HG03095 (cell line): ENCODE measurements around the gene IFNA1.
"Not testable (repeated sequence)": the region's sequence is repeated elsewhere in the genome, so short reads cannot be mapped to it uniquely, and the experiment has no call there.

Experiments
- ATAC-seq: cut with Tn5 transposase; IDR thresholded peaks from one replicate; pipeline ENCODE4 v1.9.1; 2021; ENCODE audit warnings: moderate library complexity; ENCODE audit not compliant: unreplicated experiment

IFNA1 gene

DNA sequence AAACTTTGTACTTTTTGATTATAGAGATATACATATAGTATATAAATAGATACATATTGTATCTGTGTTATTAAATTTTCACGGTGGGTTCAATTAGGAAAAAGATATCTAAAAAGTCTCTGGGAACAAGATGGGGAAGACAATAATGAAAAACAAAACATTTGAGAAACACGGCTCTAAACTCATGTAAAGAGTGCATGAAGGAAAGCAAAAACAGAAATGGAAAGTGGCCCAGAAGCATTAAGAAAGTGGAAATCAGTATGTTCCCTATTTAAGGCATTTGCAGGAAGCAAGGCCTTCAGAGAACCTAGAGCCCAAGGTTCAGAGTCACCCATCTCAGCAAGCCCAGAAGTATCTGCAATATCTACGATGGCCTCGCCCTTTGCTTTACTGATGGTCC lies at the start of gene IFNA1:
Gene IFNA1, plus strand, starts transcription at position 301 of the 400 bp plus-strand sequence. Its CDS starts 69 bp downstream, at position 370.
- no peak for ATAC-seq

DNA sequence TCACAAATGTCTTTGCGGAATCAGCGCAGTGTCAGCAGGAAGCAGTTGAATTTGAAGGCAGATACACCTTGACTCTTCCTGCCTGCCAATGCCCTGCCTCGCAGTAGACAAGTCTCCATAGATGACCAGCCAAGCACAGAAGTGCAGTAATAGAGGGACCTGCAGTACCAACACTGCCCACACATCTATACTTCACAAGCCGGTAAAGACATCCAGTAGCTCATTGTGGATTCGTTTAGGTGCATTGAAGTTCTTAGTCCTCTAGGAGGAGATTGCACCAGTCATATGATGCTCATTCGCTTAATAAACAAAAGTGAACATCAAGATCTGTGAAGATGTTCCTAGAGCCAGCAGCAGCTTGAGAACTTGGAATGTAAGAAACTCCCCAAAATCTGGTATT lies 48.0 kb upstream of the IFNA1 start:
- peak; percentile 74 for ATAC-seq

DNA sequence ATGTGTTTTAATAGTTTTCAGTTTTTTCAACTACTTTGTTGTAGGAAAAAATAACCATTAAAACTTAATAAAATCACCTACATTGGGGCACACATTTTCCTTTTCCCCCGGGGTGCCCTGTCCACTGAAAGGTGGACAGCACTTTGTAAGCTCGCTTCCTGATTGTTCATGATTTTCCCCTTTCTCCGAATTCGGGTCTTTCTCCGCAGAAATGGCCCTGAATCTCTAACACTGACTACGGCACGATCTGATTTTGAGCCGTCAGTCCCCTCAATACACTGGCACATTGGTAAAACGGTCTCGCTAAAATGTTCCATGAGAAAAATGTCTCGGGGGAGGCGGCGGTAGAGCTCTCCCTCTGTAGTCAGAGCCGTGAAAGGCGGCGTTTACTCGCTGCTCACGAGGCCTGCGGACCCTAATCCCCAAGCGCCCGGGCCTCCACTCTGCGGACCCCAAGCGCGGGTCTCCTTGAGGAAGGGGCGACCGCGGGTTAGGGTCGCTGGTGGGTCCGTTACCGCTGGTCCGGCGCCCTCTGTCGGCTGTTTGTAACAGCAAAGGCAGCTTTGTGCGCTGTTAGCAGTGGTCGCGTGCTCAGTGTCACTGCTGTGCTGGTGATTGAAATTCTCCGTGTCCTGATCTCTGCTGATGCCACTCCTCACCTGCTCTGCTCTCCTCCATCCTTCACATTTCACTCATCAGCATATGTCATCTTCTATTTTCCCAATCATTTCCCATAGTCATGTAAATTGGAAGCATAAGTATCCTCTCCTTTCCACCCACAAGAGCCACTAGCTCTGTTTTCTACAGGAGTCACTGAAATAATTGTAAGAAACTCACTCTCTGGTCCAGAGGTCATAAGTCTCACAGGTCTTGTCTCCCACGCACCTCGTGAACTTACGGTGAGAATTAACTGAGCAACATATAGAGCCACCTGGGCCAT lies 44.2 kb upstream of the IFNA1 start:
- ATAC-seq, result peak; percentile 56

DNA sequence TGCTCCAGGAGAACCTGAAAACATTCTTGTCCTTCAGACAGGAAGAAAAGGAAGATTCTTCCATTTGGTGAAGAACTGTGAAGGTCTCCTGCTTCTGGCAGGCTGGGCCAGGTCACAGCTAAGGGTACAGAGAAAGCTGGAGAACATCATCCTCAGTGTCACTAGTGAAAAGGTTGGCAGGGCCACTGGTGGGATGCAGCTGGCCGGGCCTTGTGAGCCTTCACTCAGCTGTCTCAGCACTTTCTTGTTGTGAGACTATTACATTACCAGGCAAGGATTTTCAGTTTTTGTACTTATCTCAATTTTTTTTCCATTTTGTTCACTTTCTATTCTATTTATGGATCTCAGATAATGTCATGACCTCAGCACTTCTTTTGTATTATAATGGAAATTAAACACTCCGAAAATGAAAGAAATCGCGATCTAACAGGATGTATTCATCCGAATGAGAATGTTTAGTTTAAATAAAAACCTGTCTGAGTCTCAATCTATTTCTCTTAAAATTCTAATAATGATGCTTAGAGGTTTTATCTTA lies 41.2 kb upstream of the IFNA1 start:
- ATAC-seq, result no peak

DNA sequence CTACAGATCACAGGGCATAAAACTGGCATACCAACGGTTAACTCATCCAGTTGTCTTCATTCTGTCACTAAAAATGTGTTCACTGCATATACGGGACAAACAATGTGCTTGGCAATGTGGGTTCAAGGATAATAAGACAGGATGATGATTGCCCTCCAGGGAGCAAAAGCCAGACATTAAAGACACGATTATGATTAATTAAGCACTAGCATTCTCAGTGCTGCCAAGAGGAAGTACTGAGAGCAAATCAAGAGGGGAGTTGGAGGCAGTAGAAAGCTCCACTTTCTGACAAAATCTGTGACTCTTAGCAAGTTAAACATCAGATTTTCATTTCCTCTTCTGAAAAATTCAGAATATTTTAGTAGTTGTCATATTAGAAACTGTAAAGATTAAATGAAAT lies 40.3 kb upstream of the IFNA1 start:
- ATAC-seq, result no peak

DNA sequence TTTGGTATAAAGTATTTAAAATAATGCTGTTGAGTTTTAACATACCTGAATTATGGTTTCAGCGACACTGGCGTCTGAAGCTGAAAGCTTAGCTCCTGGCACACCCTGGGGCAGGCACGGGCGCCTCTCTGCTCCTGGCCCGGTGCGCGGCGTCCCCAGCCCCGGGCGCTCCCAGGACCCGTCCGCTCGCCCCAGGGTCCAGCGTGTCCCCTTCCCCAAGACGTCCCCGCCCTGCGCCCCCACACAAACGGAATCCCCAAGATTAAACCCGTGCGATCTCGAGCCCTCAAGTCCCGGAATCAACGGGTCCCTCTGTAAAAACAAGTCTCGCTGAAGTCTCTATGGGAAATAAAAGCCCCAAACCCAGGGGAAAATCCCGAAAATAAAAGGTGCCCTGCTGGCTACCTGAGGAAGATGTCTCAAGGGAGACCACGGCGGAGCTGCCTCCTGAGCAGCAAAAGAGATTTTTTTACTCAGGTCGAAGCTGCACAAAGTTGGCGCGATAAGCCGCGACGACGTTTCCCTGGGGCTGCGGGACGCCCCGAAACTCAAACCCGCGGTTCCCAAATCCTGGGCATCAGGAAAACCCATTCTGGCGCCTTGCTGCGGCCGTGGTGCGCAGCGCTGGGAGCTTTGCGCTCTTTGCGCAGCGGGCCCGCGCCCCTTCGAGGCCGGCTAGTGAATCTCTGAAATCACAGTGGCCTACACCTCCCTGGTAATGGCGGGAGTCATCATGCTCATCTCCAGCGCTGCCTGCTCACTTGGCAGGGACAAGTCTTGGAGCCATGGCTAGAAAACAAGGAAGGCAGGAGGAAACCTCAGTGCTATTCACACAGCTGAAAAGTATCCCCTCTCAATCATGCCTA lies 37.6 kb upstream of the IFNA1 start:
- no peak for ATAC-seq

DNA sequence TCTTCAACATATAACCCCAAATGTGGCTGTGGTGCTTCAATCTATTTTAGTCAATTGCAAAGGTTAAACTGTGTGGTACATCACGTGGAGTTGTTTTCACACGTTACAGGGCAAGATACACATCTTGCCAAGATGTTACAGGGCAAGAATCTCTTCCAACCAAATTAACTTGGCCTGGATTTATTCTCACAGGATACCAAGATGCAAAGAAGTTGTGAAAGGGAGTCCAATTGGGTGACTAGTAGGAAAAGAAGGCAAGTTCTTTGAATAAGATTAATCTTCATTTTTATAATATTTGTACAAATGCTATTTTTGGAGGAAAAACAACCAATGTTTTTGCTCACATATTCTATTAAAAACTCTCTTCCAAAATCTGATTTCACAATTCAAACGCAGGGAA lies 36.1 kb upstream of the IFNA1 start:
- no peak for ATAC-seq

DNA sequence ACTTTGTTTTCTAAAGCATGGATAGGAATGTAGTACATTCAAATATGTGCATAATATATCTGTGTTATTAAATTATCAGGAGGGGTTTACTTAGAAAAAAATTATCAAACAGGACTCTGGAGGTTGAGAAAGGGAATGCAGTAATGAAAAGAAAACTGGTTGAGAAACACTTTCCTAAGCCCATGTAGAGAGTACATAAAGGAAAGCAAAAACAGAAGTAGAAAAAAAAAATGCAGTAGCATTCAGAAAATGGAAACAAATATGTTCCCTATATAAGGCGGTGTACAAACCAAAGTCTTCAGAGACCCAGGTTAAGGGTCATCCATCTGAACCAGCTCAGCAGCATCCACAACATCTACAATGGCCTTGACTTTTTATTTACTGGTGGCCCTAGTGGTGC lies 31.4 kb upstream of the IFNA1 start, which contains the start of gene IFNA8:
Gene IFNA8, plus strand, starts transcription at position 301 of the 400 bp plus-strand sequence. Its CDS starts 60 bp downstream, at position 361.
- no peak for ATAC-seq

DNA sequence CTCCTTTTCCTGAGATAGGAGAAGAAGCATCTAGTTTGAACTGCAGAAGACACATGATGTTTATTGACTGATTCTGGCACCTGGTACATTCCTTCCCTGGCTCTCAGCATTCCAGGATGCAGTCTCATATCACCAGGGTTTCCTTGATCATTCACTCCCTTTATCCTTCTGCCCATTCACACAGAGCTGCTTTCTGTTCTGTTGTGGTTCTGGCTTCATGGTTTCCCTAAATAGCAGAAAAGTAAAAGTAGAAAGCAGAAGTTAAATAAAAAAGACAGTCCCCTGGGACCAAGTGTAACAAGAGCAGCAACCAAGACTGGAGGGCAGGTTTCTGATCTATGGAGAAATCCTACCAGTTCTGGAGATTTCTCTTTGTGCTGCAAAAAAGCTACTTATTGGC lies 28.1 kb upstream of the IFNA1 start:
- no peak for ATAC-seq

DNA sequence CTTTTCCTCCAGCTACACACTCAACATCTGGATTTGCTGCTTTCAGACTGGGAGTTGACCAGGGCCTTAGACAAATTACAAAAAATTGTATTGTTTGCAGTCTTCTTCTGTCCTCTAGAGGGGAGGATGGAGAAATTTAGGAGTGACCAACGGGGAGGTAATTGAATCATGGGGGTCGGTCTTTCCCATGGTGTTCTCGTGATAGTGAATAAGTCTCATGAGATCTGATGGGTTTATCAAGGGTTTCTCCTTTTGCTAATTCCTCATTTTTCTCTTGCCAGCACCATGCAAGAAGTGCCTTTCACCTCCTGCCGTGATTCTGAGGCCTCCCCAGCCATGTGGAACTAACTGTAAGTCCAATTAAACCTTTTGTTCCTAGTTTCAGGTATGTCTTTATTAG lies 27.1 kb upstream of the IFNA1 start:
- ATAC-seq, result no peak

DNA sequence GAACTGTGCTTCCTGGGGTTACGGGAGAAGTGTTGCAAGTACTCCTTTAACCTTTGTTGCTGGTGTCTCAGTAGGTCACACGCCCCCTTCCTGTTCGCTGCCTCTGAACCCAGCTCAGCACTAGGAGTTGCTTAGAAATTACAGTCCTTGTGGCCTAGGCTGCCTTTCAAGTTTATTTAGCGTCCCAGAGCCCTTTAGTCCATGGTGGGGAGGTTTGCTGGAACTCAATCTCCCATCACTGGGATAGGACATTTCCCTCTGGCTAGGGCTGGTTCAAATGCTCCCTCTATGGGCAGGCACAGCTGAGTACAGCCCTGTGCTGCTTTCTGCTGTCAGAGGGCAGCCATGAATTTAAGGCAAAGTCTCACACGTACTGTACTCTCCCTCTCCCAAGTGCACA lies 26.6 kb upstream of the IFNA1 start:
- ATAC-seq, result no peak

DNA sequence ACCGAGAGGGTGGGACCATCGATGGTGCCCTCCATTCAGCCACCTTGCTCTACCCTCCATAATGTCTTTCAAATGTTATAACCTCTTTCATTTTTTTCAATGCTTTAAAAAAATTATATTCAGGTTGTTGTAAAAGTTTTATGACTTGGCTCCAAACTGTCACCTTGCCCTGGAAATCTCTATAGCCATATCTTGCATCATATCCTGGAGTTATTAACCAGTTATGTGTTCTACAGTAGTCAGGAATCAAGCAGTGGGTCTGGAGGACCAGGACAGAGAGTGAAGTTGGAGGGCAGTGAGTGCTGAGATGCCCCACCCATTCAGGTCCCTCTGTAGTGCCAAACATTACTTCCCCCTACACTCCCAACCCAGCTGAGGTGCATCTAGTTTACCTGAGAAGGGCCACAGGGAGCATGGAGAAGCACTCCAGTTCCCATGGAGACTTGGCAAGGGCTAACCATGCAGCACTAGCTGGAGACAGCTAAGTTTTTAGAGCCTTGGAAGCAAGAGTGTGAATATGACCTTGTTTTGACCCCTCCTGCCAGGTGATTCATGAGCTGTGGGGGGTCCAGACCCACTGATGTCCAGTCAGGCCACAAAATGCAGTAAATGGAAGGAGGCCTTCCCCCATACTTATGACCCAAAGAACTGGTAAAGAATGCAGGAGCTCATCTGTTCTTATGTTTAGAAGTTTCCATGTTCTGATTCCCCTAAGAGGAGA lies 25.9 kb upstream of the IFNA1 start:
- ATAC-seq, result no peak

DNA sequence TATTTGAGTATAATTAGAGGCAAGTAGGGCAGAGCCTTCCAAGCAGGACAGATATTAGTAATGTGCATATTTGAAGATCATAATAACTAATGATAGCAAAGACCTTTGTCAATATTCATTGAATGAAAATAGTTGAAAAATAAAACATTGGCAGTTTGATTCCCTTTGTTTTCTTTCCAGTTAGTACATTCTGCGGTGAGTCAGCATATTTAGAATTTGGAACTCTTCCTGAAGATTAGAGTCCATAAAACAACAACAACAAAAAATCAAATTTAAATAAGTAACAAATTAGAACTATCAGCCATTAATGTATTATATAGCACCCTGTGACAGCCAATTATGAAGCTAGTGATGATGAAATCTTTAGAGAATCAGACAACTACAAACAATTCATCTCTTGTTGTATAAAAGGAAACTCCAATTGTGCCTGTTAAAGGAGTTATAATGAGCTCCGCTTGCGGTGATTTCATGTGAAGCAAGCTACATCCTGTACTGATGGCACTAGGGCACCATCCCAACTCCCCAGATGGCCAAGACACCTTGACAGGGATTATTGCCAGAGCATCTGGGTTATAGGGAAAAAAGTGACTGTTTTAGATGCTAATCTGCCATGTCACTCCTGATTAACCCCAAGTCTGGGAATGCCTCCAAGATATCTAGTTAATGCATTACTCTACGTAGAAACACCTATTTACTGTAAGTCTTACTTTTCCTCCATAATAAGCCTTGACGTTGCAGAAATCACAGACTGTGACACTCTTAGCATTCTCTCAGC lies 24.6 kb upstream of the IFNA1 start:
- ATAC-seq, result no peak

DNA sequence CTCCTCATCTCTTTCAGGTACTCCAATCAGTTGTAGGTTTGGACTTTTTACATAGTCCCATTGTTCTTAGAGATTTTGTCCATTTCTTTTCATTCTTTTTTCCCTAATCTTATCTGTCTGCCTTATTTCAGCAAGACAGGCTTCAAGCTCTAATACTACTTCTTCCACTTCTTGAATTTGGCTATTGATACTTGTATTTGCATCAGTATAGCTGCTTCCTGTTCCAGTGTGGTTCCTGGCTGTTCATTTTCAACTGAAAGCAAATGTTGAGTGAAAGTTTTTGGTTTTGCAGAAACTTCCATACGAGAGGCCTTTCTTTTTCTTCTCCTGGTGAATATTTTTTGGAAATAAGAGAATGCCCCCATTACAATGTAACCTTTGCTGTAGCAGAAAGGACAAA lies 12.0 kb upstream of the IFNA1 start:
- ATAC-seq, result no peak

DNA sequence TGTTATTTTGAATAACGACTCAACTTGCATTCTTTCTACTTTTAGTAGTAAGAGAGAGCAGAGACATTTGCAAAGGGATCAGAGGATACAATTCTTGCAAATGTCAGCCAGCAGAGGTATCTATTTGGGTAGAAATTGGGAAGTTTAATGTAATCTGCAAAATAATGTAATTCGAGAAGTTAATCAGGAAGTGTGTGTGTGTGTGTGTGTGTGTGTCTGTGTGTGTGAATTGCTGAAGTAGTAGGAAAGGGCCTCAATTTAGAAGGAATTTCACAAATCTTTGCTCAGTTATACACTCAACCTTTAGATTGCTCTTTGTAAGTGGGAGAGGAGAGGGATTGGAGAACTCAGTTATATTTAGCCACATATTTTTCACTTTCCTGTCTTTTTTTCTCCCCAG lies 11.0 kb upstream of the IFNA1 start:
- no peak for ATAC-seq

DNA sequence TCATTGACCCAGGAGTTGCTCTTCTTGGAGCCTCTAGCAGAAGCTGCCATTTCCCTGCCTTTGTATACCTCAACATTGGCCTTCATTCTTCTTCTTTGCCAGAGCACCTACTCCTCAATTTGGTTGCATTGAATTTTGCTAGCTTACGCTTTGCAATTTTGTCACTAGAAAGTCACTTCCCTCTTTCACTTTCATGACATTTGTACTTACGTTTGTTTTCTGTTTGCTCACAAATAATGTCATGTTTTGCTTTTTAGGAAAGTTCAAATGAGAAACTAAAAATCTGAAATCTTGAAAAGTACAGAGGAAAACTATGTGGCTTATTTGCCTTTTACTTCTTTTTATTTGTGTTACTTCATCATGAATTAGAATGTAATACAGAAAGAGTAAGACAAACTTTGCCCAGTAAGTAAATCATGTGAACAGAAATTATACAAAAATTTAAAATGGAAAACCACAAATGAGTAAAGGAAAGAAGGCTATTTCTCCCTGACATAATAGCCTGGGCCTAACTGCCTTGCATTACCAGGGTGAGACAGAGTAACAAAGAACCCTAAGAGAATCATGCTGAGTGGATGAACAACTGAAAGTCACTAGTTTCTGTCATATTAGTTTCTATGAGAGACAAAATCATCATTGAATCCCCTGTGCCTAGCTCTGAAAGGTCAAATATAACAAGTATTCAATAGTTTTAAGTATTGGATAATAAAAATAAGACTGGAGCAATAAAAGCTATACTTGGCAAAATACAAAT lies 7.4 kb upstream of the IFNA1 start:
- peak; percentile 60 for ATAC-seq

DNA sequence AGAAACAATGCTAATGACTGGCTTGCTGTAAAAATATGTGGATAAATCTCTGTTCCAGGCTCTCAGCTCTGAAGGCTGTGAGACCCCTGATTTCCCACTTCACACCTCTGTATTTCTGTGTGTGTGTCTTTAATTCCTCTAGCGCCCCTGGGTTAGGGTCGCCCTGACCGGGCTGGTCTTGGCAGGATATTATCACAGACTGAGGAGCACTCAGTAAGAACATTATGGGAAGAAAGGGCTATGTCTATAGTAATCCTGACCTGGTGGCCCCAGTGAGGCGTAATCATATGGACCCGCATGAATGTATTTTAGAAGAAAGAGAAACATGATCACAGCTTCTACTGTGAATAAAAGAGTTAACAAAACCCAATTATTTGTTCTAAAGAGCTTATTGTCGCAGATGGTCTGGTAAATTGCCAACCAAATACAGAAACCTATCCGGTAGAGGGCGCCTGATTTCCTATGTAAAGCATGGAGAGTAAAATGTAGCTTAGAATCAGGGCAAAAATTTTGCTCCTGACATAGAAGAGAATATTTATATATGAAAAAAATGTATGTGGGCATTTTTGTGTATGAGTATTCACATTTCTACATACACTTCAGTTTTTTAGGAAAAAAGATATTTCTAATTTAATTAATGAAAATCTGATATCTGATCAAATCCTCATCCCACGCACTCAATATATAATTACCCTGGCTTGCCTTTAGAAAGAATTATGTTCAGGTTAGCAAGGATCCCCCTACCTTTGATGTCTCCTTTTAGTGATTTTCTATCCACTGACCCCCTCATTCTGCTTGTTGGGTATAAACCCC lies 5.8 kb upstream of the IFNA1 start:
- ATAC-seq, result no peak

DNA sequence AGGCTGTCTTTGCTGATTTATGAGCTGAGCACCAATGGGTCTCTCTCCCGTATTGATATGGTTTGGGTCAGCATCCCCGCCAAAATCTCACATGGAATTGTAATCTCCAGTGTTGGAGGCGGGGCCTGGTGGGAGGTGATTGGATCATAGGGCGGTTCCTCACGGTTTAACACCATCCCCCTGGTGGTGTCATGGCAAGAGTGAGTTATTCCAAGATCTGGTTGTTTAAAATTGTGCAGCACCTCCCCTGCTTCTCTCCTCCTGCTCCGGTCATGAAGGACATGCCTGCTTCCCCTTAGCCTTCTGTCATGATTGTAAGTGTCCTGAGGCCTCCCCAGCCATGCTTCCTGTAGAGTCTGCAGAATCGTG lies 5.2 kb upstream of the IFNA1 start:
- ATAC-seq, result not testable (repeated sequence)
